OCI-LY1 (cell line): ENCODE measurements around the gene DPP6.

Source experiments
- CTCF ChIP-seq: fragments of 200-600 bp; sonication (generic), shearing (Covaris generic); IDR thresholded peaks from 2 replicates; pipeline ENCODE4 v1.5.1; 2017; ENCODE audit warnings: mild to moderate bottlenecking, antibody characterized with exemption, low read length, moderate library complexity, mixed read lengths
- EZH2 ChIP-seq: fragments of 200-600 bp; sonication (generic), shearing (Covaris generic); IDR thresholded peaks from 2 replicates; pipeline ENCODE4 v1.8.0; 2017; ENCODE audit warnings: borderline replicate concordance, mixed run types, mild to moderate bottlenecking, antibody characterized with exemption, low read length, moderate library complexity, mixed read lengths

GRCh38 chr7:154871507-154871906 lies 819.3 kb downstream of the DPP6 start:
- TF ChIP-seq CTCF, result no peak
- no peak for TF ChIP-seq EZH2
